ENCODE results near the gene RPS6KB1.
"Not testable (repeated sequence)": the region's sequence is repeated elsewhere in the genome, so short reads cannot be mapped to it uniquely, and the experiment has no call there.

RPS6KB1 gene

GRCh38 chr17:59941131-59941530, 48.2 kb downstream of the RPS6KB1 start:
- no peak for TF ChIP-seq POLR2A (IDR thresholded peaks at IDR 0.05; ENCODE audit: low read length)
- no peak for DNase-seq

GRCh38 chr17:59946433-59946832, 53.5 kb downstream of the RPS6KB1 start:
- not testable (repeated sequence) for DNase-seq

GRCh38 chr17:59947310-59947709, 54.4 kb downstream of the RPS6KB1 start:
- not testable (repeated sequence) for DNase-seq

- DNase-seq, result no peak
- TF ChIP-seq GATA1 (IDR thresholded peaks at IDR 0.05; ENCODE audit: low read depth, low read length), result no peak
Observed at GRCh38 chr17:59950049-59950448, 57.1 kb downstream of the RPS6KB1 start.

- DNase-seq, result no peak
- TF ChIP-seq GATA1 (IDR thresholded peaks at IDR 0.05; ENCODE audit: low read depth, low read length), result no peak
- no peak for TF ChIP-seq POLR2A (IDR thresholded peaks at IDR 0.05; ENCODE audit: low read length)
Observed at GRCh38 chr17:59954856-59955255, 61.9 kb downstream of the RPS6KB1 start.

- not testable (repeated sequence) for DNase-seq
Observed at GRCh38 chr17:59959574-59959973, 66.7 kb downstream of the RPS6KB1 start.

GRCh38 chr17:59962739-59963318, 69.9 kb downstream of the RPS6KB1 start:
- no peak for DNase-seq
- no peak for TF ChIP-seq GATA1 (IDR thresholded peaks at IDR 0.05; ENCODE audit: low read depth, low read length)
- no peak for TF ChIP-seq POLR2A (IDR thresholded peaks at IDR 0.05; ENCODE audit: low read length)

- TF ChIP-seq POLR2A (IDR thresholded peaks at IDR 0.05; ENCODE audit: low read length) (no peak), GATA1 (IDR thresholded peaks at IDR 0.05; ENCODE audit: low read depth, low read length) (no peak)
- peak; percentile 68 to 79 for DNase-seq
Observed at GRCh38 chr17:59963738-59964481, 71.0 kb downstream of the RPS6KB1 start.

- peak; percentile 73 for TF ChIP-seq POLR2A (IDR thresholded peaks at IDR 0.05; ENCODE audit: low read length)
- no peak for TF ChIP-seq GATA1 (IDR thresholded peaks at IDR 0.05; ENCODE audit: low read depth, low read length)
- peak; percentile 92 to 95 for DNase-seq
Observed at GRCh38 chr17:59964482-59965328, 71.8 kb downstream of the RPS6KB1 start, which contains the start of gene RNFT1. Gene RNFT1, minus strand, starts transcription at chr17:59964740. Its CDS starts 77 bp downstream, at chr17:59964663.

GRCh38 chr17:59971771-59972170, 78.8 kb downstream of the RPS6KB1 start:
- DNase-seq, result not testable (repeated sequence)

- DNase-seq, result no peak
- TF ChIP-seq POLR2A (IDR thresholded peaks at IDR 0.05; ENCODE audit: low read length) (no peak), GATA1 (IDR thresholded peaks at IDR 0.05; ENCODE audit: low read depth, low read length) (no peak)
Observed at GRCh38 chr17:59972778-59973177, 79.9 kb downstream of the RPS6KB1 start.

GRCh38 chr17:59973483-59973882, 80.6 kb downstream of the RPS6KB1 start:
- DNase-seq, result not testable (repeated sequence)

- not testable (repeated sequence) for DNase-seq
Observed at GRCh38 chr17:59975166-59975565, 82.2 kb downstream of the RPS6KB1 start.

GRCh38 chr17:59996608-59997007, 103.7 kb downstream of the RPS6KB1 start:
- DNase-seq, result not testable (repeated sequence)
